HG03060 (cell line): Measurements from ENCODE around the gene COX20.

Experiments used
- ATAC-seq: cut with Tn5 transposase; IDR thresholded peaks from one replicate; pipeline ENCODE4 v1.9.1; 2021; ENCODE audit warnings: low read depth, moderate number of reproducible peaks; ENCODE audit not compliant: unreplicated experiment

The COX20 gene

GRCh38 chr1:244868484-244869363, 33.3 kb downstream of the COX20 start:
- ATAC-seq, result no peak

GRCh38 chr1:244869364-244869827, 33.9 kb downstream of the COX20 start:
- ATAC-seq, result no peak

- ATAC-seq, result no peak
These were observed 34.5 kb downstream of the COX20 start for GRCh38 chr1:244869950-244870349.

GRCh38 chr1:244874974-244875579, 39.6 kb downstream of the COX20 start:
- no peak for ATAC-seq

GRCh38 chr1:244876228-244876910, 40.9 kb downstream of the COX20 start:
- ATAC-seq, result no peak

GRCh38 chr1:244878681-244879080, 43.2 kb downstream of the COX20 start:
- ATAC-seq, result no peak

- ATAC-seq, result no peak
These were observed 46.3 kb downstream of the COX20 start for GRCh38 chr1:244881552-244882280.

GRCh38 chr1:244887281-244887680, 51.8 kb downstream of the COX20 start:
- no peak for ATAC-seq

- no peak for ATAC-seq
These were observed 58.4 kb downstream of the COX20 start for GRCh38 chr1:244893836-244894235.
